HG03354 (cell line): ENCODE results near the gene KLHL22.

ENCODE experiments used
- ATAC-seq: cut with Tn5 transposase; IDR thresholded peaks from one replicate; pipeline ENCODE4 v1.9.1; 2021; ENCODE audit warnings: mild to moderate bottlenecking; ENCODE audit not compliant: unreplicated experiment, poor library complexity, severe bottlenecking

KLHL22 gene

GRCh38 chr22:20406686-20407408 lies 88.7 kb downstream of the KLHL22 start:
- ATAC-seq = no peak

GRCh38 chr22:20405931-20406685 lies 89.5 kb downstream of the KLHL22 start:
- no peak for ATAC-seq

GRCh38 chr22:20405291-20405930 lies 90.2 kb downstream of the KLHL22 start:
- ATAC-seq = no peak

GRCh38 chr22:20404881-20405280 lies 90.7 kb downstream of the KLHL22 start:
- no peak for ATAC-seq

- no peak for ATAC-seq
These were observed 91.8 kb downstream of the KLHL22 start for GRCh38 chr22:20403779-20404140.

GRCh38 chr22:20402960-20403778 lies 92.4 kb downstream of the KLHL22 start:
- ATAC-seq = no peak

- no peak for ATAC-seq
These were observed 94.1 kb downstream of the KLHL22 start for GRCh38 chr22:20401376-20402014.

- ATAC-seq = no peak
These were observed 94.8 kb downstream of the KLHL22 start for GRCh38 chr22:20400606-20401375.

GRCh38 chr22:20399866-20400605 lies 95.6 kb downstream of the KLHL22 start:
- no peak for ATAC-seq

- no peak for ATAC-seq
These were observed 97.2 kb downstream of the KLHL22 start for GRCh38 chr22:20398420-20398819.

GRCh38 chr22:20397498-20397897 lies 98.1 kb downstream of the KLHL22 start:
- no peak for ATAC-seq

GRCh38 chr22:20396639-20397038 lies 99.0 kb downstream of the KLHL22 start:
- no peak for ATAC-seq

- ATAC-seq = no peak
These were observed 99.7 kb downstream of the KLHL22 start for GRCh38 chr22:20395907-20396287.

GRCh38 chr22:20395181-20395906 lies 100.3 kb downstream of the KLHL22 start:
- no peak for ATAC-seq

- peak; percentile 78 for ATAC-seq
These were observed 101.7 kb downstream of the KLHL22 start, which contains the start of gene ZNF74 for GRCh38 chr22:20393705-20394476. TSS of gene ZNF74 (plus strand) at chr22:20394151. CDS start at chr22:20394629, 478 bp downstream.

- ATAC-seq = no peak
These were observed 102.5 kb downstream of the KLHL22 start for GRCh38 chr22:20392983-20393704.
